Activated gamma-delta T cell treated with anti-CD3 and anti-CD28 coated beads, Interleukin-2, amount 50 U/mL, for 16 hours (primary cell): Measurements from ENCODE around the gene NFATC1.

ENCODE experiments used
- DNase-seq: peaks from one replicate; pipeline ENCODE4 v3.0.0-alpha.2; 2020; ENCODE audit warnings: low read depth

The NFATC1 gene

DNA sequence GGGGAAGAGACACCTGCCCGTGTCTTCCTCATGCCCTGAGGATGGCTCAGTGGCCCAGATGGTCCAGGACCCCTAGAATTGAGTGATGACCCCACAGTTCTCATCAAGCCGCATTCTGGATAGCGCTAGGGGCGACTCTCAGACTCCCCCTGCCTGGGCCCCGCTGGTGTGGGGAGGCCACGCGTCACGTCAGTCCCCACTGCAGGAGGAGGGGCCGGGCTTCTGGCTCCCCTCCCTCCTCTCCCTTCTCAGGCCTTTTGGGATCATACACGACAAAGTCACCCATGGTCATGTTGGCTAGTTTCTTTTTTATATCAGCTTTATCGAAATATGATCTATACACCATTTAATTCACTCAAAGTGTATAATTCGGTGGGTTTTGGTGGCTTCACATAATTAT is 61.5 kb downstream of the NFATC1 start:
- DNase-seq = no peak

DNA sequence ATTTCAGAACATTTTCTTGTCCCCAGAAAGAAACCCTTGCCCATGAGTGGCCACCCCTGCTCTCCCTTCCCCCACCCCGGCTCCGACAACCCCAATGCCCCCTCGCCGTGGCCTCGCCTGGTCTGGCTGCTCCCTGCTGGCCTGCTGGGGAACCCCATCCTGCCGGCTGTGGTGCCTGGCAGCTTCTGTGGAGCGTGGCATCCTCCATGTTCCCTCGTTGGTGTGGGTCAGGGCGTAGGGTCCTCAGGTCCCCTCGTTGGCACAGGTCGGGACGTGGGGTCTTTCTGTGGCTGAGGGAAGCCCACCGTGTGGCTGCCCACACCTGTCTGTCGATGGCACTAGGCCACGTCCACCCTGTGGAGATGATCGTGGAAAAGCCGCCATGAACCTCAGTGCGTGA is 61.9 kb downstream of the NFATC1 start:
- DNase-seq = no peak

DNA sequence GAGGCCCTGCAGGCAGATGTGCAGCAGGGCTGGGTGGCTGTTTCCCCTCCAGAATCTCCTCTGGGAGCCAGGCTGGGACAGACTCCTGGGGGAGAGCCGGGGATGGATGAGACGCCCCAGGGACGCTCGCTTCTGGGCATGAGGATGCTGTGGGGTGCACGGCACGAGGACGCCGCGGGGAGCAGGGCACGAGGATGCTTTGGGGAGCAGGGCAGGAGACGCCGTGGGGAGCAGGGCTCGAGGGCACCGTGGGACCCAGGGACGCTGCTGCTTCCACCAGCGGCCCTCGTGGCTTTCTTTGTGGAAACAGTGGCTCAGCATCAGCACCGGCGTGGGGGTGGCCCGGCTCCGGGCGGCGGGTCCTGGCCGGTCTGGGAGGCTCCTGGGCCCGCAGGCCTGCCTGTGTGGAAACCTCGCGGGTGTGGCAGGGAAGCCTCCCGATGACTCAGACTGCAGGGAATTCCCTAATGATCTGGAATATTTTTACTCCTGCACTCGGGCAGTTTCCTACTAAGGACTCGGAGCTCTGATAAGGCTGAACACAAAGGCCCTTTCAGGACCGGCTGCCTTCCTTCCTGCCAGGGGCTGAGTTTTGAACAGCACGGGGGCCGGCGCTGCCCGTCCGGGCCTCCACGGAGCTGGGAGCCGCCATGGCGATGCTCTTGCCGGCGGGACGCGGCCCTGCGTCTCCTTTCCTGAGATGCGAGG is 62.6 kb downstream of the NFATC1 start:
- no peak for DNase-seq

DNA sequence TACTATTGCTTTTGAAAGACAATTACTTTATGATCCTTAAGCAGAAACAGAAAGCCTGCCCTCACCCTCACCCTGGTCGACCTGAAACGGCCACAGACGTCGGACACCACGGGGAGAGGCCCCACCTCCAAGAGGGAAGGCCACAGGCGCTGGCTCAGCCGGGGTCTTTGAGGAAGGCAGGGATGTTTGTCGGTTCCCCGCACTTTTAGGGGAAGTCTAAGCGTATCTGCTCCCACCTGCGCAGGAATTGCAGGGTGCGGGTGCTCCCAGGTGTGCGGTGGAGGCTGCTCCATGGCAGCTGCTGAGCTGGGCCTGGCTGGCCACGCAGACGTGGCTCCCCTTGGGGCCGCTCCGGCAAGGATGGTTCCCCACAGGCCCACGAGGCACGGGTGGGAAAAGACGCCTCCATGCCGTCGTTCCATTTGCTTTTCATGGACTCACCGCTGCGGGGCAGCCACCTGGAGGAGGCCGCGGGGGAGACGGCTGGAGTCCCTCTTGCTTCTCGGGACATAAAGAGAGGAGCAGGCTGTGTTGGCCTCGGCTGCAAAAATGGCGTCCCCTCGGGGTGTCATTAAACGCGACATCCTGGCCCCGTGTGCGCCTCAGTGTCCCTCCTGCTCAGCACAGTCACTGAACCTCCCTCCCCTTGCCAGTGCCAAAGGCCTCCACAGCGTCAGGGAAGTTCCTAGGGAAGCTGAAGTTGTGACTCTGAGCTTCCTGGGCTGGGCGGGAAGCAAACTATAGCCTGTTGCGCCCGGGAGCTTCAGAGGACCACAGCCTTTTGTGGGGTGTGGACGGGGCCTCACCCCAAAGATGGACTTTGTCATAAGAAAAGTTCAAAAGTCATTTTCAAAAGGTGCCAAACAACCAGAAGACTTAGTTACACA is 63.4 kb downstream of the NFATC1 start:
- DNase-seq = no peak

DNA sequence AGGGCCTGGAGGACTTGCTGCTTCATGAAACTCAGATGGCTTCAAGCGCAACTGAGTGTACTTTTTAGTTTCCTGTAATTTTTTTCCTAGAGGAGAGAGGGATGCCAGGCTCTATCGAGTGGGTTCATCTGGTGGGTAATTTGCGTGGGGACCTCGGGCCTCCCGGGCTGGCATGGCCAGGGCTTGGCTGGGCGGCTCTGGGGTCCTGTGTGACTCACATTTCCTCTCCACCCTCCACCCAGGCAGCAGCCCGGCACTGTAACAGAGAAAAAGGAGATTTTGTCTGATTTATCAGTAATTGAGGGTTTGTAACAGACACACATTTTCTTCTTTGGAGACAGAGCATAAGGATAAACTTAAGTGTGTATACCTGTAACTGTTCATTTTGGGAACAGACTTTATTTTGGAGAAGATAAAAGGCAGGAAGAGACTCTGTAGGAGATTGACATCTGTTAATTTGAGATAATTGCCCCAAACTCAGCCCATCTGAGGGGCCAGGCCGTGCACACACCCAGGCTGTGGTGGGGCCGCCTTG is 64.3 kb downstream of the NFATC1 start:
- no peak for DNase-seq

DNA sequence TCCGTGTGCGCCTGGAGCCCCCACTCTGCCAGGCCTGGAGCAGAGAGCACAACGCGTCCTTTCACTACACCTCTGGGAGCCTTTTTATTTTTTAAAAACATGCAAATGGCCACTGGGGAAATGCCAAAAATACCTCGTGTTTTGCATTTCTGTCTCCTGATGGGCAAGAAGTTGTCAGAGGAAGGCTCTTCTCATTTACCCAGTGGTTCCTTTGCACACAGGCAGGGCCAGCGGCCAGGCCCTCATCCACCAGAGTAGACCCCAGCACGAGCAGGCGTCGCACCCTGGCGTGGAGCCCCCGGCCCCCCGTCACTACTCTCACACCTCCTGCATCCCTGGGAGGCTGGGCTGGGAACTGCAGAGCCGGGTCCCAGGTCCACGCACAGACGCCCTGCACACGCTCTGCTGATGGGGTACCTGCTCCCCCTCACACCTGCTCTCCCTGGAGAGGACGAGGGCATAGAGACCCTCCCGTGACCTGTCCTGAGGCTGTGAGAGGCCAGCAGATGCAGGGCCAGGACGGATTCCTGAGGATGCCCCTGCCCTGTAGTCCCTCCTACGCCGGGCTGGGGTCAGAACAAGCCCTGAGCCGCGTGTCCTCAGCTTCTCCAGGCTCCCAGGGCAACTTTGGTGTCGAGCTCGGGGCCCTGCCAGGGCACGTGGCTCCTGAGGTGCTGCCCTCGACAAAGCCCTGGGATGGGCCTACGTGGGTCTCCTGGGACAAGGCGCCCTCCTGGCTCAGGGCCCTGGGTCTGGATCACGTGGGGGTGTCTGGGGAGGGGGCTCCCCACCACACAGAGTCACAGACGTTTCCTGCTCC is 65.0 kb downstream of the NFATC1 start:
- no peak for DNase-seq

DNA sequence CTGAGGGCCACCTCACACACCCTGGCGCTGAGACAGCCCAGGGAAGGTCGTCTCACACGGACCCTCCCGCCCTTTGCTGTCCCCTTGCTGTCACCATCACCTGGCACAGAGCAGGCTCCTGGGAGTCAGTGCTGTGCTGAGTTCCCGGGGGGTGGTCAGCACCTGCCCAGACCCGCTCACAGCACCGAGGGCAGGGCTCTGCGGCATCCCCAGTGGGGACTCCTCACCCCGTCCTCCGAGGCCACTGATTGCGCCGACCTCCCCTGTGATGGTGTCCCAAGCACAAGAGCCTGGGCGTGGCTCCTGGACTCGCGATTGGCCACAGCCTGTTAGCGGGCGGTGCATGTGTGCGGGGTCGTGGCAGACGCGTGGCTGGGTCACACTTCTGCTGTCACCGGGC is 65.9 kb downstream of the NFATC1 start:
- no peak for DNase-seq

DNA sequence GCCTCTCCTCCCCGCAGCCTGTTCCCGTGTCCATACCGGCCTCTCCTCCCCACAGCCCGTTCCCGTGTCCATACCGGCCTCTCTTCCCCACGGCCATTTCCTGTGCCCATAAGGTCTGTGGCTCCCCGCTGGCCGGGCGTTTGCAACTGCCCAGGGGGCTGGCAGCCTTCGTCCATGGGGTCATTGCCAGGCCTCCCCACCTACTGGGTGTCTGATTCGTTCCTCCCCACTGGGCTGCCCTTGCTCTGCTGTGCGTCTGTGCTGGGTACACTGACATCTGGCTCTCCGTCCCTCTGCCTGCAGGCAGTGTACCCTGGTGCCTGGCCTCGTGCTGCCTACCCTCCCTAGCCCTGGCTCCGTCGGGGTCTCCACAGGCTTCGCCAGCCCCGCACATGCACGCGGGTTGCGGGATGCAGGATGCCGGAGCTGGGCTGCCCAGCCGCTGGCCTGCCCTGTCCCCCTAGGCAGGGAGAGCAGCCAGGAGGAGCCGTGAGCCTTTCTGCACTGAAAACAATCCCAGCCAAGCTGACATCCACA is 67.8 kb downstream of the NFATC1 start:
- DNase-seq = no peak

DNA sequence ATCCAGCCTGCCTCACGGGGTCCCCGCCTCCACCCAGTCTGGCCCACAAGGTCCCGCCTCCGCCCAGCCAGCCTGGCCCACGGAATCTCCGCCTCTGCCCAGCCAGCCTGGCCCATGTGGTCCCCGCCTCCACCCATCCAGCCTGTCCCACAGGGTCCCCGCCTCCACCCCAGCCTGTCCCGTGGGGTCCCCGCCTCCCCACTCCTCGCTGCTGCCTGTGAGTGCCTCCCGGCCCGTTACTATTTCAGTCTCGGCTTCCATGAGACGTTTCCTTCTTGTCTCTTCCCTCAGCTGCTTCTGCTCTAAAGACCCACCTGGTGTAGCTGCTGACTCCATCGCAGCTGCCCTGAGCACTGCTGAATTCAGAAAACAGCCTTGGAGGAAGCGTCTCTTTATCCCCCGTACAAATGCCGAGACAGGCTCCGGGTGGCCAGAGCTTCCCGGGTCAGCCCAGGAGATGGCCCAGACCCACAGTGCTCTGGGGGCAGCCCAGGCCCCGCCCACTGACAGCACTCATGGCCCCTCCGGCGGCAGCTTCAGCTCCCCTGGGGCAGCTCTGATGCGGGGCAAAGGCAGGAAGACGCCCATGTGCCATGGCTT is 69.8 kb downstream of the NFATC1 start:
- DNase-seq = no peak

DNA sequence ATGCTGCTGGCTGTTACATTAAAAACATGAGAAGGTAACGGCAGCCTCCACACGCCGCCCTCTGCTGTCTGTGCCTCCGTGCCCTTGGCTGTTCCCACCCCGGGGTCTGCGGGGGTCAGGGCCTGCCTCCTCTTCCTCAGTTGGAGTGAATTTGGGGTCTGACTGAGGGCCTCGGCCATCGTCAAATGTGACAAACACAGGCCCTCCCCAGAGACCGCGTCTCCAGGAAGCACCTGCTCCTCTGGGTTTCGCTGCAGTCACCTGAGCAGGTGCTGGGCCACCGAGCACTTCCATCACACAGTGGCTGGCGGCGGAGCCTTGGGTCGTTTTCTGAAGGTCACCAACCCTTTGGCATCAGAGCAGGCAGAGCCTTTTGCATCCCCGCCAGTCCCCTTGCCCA is 70.9 kb downstream of the NFATC1 start:
- DNase-seq = no peak

DNA sequence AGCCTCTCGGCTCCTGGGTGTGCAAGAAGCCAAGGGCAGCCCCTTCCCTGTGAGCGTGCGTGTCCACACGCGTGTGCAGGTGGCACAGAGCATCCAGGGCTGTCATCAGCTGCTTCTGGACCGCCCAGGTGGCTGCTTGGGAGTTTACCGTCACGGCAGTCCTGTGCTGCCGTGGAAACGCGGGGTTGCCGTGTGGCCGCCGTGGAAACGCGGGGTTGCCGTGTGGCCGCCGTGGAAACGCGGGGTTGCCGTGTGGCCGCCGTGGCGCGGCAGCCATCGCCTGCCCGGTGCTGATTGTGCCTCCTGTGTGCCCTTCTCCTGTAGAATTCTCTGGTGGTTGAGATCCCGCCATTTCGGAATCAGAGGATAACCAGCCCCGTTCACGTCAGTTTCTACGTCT is 71.4 kb downstream of the NFATC1 start:
- no peak for DNase-seq

DNA sequence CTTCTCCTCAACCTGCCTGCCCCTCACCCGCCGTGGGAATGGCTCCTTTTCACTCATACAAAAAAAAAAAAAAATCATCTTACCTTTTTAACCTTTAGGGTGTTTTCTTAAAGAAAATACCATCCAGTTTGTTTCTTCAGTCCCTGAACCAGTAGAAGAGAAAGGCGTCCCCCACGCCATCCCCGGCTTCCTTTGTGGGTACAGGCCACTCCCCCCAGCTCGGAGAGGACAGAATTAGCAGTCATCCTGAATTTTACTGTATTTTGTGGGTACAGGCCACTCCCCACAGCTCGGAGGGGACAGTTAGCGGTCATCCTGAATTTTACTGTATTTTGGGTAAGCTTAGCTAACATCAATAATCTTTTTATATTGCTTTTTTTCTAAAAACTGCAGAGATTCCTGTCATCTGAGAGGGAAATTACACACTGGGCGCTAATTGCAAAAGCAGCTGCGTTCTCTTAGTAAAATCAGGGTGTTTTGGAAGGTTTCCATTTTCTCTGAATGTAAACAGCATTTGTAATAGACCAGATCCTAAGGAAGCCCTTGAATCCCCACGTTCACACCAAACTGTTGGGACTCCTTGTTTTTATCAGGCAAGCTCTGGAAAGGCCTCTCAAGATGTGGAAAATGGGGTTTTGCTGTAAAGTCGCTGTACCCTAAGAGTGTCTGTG is 72.5 kb downstream of the NFATC1 start:
- DNase-seq = no peak

DNA sequence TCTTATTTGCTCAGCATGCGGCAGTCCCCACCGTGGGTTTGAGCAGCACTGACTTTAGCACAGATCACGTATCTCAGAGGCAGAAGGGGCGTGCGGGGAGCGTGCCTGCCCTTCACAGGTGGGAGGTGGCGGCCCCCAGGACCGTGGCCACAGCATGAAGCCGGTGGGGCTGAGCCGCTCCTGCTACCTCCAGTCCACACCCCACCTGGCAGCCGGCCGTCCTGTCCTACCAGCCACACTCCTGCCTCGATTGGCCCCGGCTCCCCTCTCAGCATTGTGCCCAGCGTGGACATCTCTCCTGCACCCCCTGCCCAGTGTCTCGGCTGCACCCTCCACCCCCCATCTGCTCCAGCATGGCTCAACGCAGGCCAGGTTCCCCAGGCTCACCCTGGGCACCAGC is 73.6 kb downstream of the NFATC1 start:
- no peak for DNase-seq

DNA sequence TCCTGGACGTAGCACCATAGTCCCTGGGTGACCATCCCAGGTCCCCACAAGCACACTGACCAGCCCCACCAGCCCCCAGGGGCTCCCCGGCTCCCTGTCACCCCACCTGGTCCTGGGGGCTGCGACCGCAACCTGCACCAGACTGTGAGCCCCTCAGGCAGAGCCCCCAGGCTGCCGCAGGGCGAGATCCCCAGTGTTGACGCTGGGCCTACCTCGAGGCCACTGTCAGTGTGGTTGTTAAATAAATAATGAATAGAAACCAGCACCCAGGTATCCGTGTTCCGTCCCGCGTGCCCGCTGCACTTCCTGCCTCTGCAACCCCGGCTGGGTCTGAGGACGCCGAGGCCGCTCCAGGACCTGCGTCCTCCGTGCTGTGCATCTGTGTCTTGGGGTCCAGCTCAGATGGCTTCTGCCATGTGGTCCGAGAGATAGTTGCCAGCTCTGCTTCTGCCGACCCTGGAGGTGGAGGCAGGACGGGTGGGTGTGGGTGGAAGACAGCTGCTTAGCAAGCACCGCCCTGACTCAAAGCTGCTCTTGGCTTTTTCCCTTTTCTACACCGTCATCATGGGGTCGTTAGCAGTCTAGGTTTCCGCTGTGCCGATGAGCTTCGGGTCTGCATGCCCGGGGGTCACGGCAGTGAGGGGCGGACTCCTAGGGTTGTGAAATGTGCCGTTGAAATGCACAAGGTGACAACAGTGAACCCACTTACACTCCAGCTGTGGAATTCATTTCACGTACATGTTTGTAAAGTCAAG is 74.2 kb downstream of the NFATC1 start:
- no peak for DNase-seq

DNA sequence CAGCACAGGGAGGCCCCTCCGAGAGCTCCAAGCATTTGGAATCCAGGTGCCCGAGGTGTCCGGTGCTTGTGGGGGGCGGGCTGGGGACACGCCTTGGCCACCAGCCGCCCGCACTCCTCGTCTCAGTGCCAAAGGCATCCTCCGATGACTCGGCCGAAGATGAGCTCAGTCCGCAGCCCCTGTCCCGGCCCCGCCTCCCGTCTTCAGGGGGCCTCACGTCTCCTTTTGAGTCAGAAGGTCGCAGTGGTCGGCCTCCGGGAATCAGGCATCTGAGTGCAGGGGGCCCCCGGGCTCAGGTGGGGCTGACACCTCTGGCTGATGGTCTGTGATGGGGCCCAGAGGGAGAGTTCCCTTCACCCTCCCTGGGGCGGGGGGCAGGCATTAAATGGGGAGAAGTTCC is 74.8 kb downstream of the NFATC1 start:
- DNase-seq = no peak

DNA sequence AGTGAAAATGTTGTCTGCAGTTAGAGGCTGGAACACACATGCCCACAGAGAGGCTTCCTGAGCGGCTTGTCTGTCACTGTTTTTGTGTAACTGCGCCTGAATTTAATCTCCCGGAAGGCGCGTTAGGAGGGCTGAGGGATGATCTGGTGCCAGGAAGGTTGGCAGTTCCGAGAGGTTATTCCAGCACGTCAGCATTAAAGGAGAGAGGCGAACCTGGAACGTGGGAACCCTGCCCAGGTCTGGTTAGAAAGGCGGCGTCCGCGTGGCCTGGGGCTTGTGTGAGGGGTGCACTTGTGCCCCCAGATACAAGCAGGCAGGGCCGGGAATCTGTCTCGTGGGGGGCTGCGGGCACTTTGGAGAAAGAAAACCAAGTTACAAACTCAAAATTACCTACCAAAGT is 75.3 kb downstream of the NFATC1 start:
- DNase-seq = no peak

DNA sequence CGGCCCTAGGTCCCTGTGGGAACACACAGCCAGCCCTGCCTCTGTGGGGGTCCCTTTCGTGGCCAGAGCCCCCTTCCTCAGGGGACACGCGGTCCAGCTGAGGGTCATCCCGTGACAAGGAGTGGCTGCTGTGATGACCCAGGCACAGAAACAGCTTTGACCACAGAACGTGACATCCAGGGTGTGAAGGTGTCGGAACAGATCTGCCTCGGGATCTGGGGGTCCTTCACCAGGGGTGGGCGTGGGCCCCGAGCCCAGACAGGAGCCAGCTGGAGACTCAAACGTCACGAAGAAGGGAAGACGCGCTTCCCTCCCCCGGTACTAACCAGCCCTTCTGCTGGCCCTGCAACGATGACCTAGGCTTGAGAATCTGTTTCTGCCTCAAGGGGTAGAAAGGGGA is 75.9 kb downstream of the NFATC1 start:
- DNase-seq = no peak

DNA sequence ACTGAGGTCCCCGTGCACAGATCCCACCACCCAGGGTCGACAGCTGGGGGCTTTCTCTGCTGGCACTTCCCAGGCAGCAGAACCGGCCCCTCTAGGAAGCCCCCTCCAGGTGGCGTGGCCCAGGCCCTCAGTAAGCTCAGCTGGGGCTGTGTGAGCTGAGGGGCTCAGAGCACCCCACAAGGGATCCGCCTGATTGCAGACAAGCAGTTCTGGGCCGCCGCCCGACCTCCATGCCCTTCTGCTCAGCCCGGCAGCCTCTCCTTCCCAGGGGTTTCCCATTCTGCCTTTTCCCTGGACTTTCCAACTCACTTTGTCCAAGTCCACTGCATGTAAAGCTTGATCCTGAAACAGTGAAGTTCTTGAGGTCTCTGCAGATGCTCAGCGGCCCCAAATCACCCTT is 76.4 kb downstream of the NFATC1 start:
- no peak for DNase-seq

DNA sequence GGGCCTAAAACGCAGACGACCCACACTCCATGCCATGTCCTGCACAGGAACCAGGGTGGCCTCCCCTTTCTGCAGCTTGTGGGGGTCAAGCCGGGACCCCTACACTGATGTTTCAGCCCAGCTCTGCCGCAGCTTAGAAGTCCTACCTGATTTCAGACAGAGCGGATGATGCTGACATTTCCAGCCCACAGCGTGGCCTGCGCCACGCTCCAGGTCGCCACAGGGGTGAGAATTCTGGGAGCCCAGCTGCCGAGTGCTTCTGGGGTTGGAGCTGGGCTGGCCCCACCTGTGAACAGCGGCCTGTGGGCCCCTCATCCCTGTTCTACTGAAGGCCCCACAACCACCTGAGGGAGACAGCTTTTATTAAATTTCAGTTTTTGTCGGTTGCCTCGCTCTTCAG is 77.2 kb downstream of the NFATC1 start:
- no peak for DNase-seq
